Stimulated activated naive B cell treated with anti-CD40 and anti-IgM and Interleukin-4, amounts not matched to agents 10 μg/mL and 1 μg/mL and 100 μg/mL, for 72 hours (primary cell): Measurements from ENCODE around the gene AIFM2.
"Not testable (repeated sequence)": the region's sequence is repeated elsewhere in the genome, so short reads cannot be mapped to it uniquely, and the experiment has no call there.

Experiments
- ATAC-seq, 2 donors: fragments of 150-1000 bp; cut with Tn5 transposase; replicated peaks; 2 replicates each; pipeline ENCODE4 v1.10.0; 2021; ENCODE audit warnings: moderate library complexity in 1 of 2
- DNase-seq: peaks from one replicate; pipeline ENCODE4 v3.0.0; 2021
- H3K27ac Mint-ChIP-seq: one replicate; pipeline ENCODE4 v1.8.0; 2022; ENCODE audit warnings: mild to moderate bottlenecking, mixed read lengths
- H3K27me3 Mint-ChIP-seq, 2 donors: one replicate each; pipeline ENCODE4 v1.8.0; 2022; ENCODE audit warnings: mixed read lengths in 2 of 2
- H3K36me3 Mint-ChIP-seq, 2 donors: one replicate each; pipeline ENCODE4 v1.8.0; 2022; ENCODE audit warnings: mixed read lengths in 2 of 2, mild to moderate bottlenecking in 1 of 2
- H3K4me1 Mint-ChIP-seq, 2 donors: one replicate each; pipeline ENCODE4 v1.8.0; 2022; ENCODE audit warnings: mixed read lengths in 2 of 2, mild to moderate bottlenecking in 1 of 2
- H3K4me3 Mint-ChIP-seq, 2 donors: one replicate each; pipeline ENCODE4 v1.8.0; 2022; ENCODE audit warnings: mild to moderate bottlenecking in 2 of 2, mixed read lengths in 2 of 2, moderate library complexity in 1 of 2
- H3K9me3 Mint-ChIP-seq, 2 donors: one replicate each; pipeline ENCODE4 v1.8.0; 2022; ENCODE audit warnings: mixed read lengths in 2 of 2, mild to moderate bottlenecking in 1 of 2

Gene AIFM2

GRCh38 chr10:70132098-70133029 is at the start of gene AIFM2:
Gene AIFM2, minus strand, starts transcription at chr10:70132825. Its CDS starts 8,741 bp downstream, at chr10:70124084.
- H3K36me3 Mint-ChIP-seq, result peaks cover 15 to 19% of the 10 kb centered on the region in 2 donors
- DNase-seq (peak; percentile 24), ATAC-seq (peak; percentile 90 to 91)
- peaks cover 0 to 4% of the 10 kb centered on the region in 2 donors for H3K27me3 Mint-ChIP-seq
- H3K4me3 Mint-ChIP-seq, result peak within 1 kb of the TSS; percentile 85 to 97
- H3K27ac Mint-ChIP-seq, result peak within 1 kb of the TSS; percentile 97
- peaks cover 27 to 40% of the 10 kb centered on the region in 2 donors for H3K4me1 Mint-ChIP-seq
- H3K9me3 Mint-ChIP-seq, result no peaks in the 10 kb centered on the region

DNA sequence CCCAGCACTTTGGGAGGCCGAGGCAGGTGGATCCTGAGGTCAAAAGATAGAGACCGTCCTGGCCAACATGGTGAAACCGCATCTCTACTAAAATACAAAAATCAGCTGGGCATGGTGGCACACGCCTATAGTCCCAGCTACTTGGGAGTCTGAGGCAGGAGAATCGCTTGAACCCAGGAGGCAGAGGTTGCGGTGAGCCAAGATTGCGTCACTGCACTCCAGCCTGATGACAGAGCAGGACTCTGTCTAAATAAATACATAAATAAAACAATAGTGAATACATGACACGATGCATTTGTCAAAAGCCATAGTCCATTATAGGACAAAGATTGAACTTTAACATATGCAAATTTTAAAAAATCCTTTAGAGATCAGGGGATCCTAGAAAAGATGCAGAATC is 46.6 kb upstream of the AIFM2 start:
- H3K9me3 Mint-ChIP-seq, H3K36me3 Mint-ChIP-seq, H3K4me1 Mint-ChIP-seq, ATAC-seq, H3K27ac Mint-ChIP-seq, H3K4me3 Mint-ChIP-seq, DNase-seq: not testable (repeated sequence)
- H3K27me3 Mint-ChIP-seq, result peaks cover 18 to 38% of the 10 kb centered on the region in 2 donors

- Mint-ChIP-seq H3K4me3 (no peak overlapping the region), H3K36me3 (no peaks in the 10 kb centered on the region), H3K4me1 (peaks cover 4 to 9% of the 10 kb centered on the region in 2 donors), H3K27me3 (peaks cover 16 to 31% of the 10 kb centered on the region in 2 donors), H3K27ac (no peak overlapping the region), H3K9me3 (peaks cover 2 to 3% of the 10 kb centered on the region in 2 donors)
- DNase-seq (no peak), ATAC-seq (no peak)
Observed at GRCh38 chr10:70178139-70178725, 45.6 kb upstream of the AIFM2 start.

DNA sequence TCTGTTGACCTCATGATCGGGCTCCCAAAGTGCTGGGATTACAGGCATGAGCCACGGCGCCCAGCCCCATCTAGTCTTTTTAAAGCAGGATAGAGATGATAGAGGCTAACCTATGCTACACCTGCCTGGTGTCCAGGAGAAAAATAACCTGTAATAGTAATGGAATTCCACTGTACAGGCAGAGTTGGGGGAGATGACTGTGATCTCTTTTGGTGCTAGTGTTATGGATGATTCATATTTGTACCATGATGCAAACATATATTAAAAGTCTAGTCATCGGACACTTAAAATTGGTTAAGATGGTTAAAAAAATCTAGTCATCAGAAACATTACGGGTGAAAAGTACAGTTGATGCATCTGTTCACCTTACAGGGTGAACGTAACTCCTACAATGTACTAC is 43.8 kb upstream of the AIFM2 start:
- ATAC-seq (no peak), DNase-seq (no peak)
- Mint-ChIP-seq H3K9me3 (peaks cover 2 to 3% of the 10 kb centered on the region in 2 donors), H3K27me3 (peaks cover 13 to 27% of the 10 kb centered on the region in 2 donors), H3K27ac (no peak overlapping the region), H3K4me1 (peaks cover 3 to 9% of the 10 kb centered on the region in 2 donors), H3K4me3 (no peak overlapping the region), H3K36me3 (no peaks in the 10 kb centered on the region)

GRCh38 chr10:70175516-70175915 is 42.9 kb upstream of the AIFM2 start:
- no peak overlapping the region for H3K4me3 Mint-ChIP-seq
- peaks cover 5 to 9% of the 10 kb centered on the region in 2 donors for H3K4me1 Mint-ChIP-seq
- peaks cover 2 to 3% of the 10 kb centered on the region in 2 donors for H3K9me3 Mint-ChIP-seq
- no peak for ATAC-seq
- H3K27ac Mint-ChIP-seq, result no peak overlapping the region
- peaks cover 5 to 17% of the 10 kb centered on the region in 2 donors for H3K27me3 Mint-ChIP-seq
- no peaks in the 10 kb centered on the region for H3K36me3 Mint-ChIP-seq
- DNase-seq, result no peak

DNA sequence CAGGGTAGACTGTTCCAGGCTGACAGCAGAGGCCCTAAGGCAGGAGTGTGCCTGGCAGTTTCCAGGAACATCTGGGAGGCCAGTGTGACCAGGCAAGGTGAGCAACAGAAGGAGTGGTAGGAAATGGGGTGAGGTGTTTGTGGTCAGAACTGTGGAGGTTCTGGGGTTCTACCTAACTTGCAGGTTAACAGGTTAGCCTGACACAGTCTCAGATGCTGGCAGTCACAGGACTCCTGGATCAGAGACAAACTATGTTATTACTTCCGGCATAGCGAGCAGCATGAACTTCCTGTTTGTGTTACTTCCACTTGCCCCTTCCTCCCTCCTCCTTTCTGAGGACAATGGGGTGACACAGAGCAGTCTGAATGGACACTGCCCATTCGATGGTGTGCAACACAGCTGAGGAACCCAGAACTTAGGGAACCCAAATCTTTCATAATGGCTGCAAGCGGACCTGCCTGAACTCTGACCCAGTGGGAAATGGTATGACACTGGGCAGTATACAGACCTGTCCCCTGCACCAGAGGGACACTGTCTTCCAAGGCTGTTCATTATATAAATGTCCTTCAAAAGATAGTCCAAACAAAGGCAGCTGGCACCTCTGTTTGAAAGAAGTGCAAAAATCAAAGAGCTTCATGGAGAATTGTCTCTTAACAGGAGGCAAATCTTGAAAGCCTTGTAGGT is 41.6 kb upstream of the AIFM2 start:
- ATAC-seq, result no peak

DNA sequence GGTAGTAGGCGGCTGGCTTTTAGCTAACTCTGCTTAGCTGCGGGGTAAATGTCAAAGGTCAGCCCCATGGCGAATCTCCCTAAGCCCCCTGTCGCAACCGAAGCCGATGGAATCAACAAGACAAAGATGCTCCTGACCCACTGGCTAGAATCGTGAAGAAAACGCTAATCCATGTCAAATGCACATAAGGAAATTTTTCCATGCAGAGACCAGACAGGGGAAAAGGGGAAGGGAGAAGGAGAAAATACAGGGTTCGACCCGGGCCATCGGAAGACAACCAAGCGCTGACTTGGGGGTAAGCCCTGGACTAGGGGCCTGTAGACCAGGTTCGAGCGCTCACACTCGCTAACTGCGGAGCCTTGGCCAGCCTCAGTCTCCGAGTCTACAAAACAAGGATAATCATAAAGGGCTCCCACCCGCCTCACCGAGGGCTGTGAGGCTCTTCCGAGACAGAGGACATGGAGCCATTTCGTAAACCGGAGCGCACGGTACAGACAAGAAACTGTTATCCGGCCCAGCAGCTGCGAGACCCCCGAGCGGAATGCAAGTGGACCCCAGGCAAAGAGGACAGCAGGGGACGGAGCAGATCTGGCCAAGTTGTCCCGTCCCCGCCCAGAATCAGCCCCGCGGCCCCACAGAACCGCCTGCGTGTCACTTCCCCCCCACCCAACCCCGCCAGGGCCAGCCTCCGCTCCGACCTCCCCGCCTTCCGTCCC is 37.2 kb upstream of the AIFM2 start:
- Mint-ChIP-seq H3K27ac (peak overlapping the region; percentile 98), H3K9me3 (no peaks in the 10 kb centered on the region), H3K27me3 (no peaks in the 10 kb centered on the region), H3K4me3 (peak overlapping the region; percentile 94 to 96), H3K36me3 (peaks cover 5 to 17% of the 10 kb centered on the region in 2 donors), H3K4me1 (peaks cover 21 to 35% of the 10 kb centered on the region in 2 donors)
- peak; percentile 22 to 26 for ATAC-seq
- no peak for DNase-seq

More for the DNA sequence above, 41.6 kb upstream of the AIFM2 start:
- Mint-ChIP-seq H3K9me3 (no peaks in the 10 kb centered on the region), H3K27ac (peak overlapping the region; percentile 32), H3K4me1 (peaks cover 5 to 13% of the 10 kb centered on the region in 2 donors), H3K36me3 (no peaks in the 10 kb centered on the region), H3K27me3 (peaks cover 0 to 6% of the 10 kb centered on the region in 2 donors), H3K4me3 (no peak overlapping the region)
- DNase-seq, result no peak

DNA sequence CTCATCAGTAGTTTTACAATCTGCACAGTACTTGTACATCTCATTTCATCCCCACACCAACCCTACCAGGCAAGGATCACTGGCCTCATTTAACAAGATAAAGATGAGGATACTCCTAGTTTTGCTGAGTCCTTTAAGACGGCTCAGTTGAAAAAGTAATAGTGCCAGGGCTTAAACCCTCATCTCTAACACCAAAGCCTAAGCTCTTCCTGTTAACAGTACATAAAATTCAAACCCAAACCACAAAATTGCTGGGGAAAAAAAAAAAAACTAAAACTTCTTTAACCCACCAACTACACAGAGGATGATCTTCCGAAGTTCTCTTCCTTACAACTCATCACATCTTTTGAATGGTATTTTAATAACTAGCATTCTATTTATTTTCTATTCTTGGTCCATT is 36.4 kb upstream of the AIFM2 start:
- Mint-ChIP-seq H3K36me3 (peaks cover 5 to 17% of the 10 kb centered on the region in 2 donors), H3K9me3 (no peaks in the 10 kb centered on the region), H3K4me1 (peaks cover 22 to 34% of the 10 kb centered on the region in 2 donors), H3K4me3 (peak overlapping the region; percentile 94 to 96), H3K27me3 (no peaks in the 10 kb centered on the region), H3K27ac (peak overlapping the region; percentile 98)
- DNase-seq, result no peak
- no peak for ATAC-seq

DNA sequence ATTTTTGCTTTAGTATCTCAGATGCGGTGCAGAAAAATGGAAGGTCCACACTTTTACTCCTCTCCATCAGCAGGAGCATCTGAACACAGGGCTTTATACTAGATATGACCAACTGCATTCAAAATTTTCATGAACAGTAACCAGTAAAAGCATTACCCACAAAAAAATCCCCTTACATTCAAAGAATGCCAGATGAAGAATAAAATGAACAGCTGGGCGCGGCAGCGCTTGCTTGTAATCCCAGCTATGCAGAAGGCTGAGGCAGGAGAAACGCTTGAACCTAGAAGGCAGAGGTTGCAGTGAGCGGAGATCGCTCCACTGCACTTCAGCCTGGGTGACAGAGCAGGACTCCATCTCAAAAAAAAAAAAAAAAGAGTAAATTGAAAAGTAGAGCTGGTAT is 34.6 kb upstream of the AIFM2 start:
- H3K27me3 Mint-ChIP-seq, result no peaks in the 10 kb centered on the region
- H3K9me3 Mint-ChIP-seq, result no peaks in the 10 kb centered on the region
- H3K4me1 Mint-ChIP-seq, result peaks cover 29 to 48% of the 10 kb centered on the region in 2 donors
- ATAC-seq (no peak), DNase-seq (no peak)
- H3K36me3 Mint-ChIP-seq, result peaks cover 8 to 27% of the 10 kb centered on the region in 2 donors
- no peak overlapping the region for H3K4me3 Mint-ChIP-seq
- H3K27ac Mint-ChIP-seq, result peak overlapping the region; percentile 47

DNA sequence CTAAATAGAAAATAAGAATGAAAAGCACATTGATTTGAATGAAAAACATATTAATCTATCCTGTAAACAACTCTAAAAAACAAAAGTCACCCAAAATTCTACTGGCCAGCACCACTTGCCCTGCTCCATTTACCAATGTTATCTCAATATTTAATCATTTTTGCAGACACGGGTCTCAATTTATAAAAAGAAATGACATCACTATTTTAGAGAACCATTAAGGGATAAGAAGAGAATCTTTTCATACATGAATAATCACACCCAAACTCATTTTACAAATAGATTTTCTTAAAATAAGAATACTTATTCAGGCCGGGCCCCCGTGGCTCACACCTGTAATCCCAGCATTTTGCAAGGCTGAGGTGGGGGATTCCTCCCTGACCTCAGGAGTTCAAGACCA is 33.8 kb upstream of the AIFM2 start:
- Mint-ChIP-seq H3K36me3 (peaks cover 15 to 35% of the 10 kb centered on the region in 2 donors), H3K27ac (no peak overlapping the region), H3K27me3 (no peaks in the 10 kb centered on the region), H3K9me3 (no peaks in the 10 kb centered on the region), H3K4me3 (no peak overlapping the region), H3K4me1 (peaks cover 34 to 56% of the 10 kb centered on the region in 2 donors)
- no peak for ATAC-seq
- no peak for DNase-seq

DNA sequence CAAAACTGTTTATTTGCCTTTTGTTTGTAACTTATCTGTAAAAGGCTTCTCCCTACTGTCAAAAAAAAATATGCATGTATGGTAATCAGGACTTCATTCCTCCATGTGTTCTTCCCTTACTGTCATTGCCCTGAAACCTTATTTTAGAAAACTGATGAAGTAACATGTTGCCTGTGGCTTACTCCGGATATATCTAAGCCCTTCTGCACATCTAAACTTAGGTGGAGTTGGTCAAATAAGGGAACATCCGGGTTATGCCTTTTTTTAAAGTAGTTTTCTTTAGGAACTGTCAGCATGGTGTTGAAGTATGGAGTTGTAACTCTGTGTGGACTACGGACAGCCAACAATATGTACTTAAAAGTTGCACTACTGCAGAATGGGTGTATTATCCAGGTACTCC is 31.5 kb upstream of the AIFM2 start:
- H3K4me3 Mint-ChIP-seq, result no peak overlapping the region
- ATAC-seq (no peak), DNase-seq (no peak)
- no peaks in the 10 kb centered on the region for H3K9me3 Mint-ChIP-seq
- no peak overlapping the region for H3K27ac Mint-ChIP-seq
- no peaks in the 10 kb centered on the region for H3K27me3 Mint-ChIP-seq
- H3K4me1 Mint-ChIP-seq, result peaks cover 31 to 59% of the 10 kb centered on the region in 2 donors
- H3K36me3 Mint-ChIP-seq, result peaks cover 21 to 43% of the 10 kb centered on the region in 2 donors

DNA sequence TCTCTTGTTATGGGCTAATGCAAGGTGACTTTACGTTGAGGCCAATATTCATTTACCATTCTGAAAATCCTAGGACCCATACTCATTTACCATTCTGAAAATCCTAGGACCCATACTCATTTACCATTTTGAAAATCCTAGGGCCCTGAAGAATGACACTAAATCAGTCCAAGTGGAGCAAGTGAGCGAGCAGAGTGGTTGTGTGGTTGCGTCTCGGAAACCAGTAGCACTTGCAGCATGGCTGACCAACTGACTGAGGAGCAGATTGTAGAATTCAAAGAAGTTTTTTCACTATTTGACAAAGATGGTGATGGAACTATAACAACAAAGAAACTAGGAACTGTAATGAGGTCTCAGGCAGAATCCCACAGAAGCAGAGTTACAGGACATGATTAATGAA is 30.8 kb upstream of the AIFM2 start:
- Mint-ChIP-seq H3K9me3 (no peaks in the 10 kb centered on the region), H3K27me3 (no peaks in the 10 kb centered on the region), H3K4me3 (no peak overlapping the region), H3K36me3 (peaks cover 21 to 46% of the 10 kb centered on the region in 2 donors), H3K27ac (no peak overlapping the region), H3K4me1 (peaks cover 26 to 52% of the 10 kb centered on the region in 2 donors)
- ATAC-seq (no peak), DNase-seq (no peak)

DNA sequence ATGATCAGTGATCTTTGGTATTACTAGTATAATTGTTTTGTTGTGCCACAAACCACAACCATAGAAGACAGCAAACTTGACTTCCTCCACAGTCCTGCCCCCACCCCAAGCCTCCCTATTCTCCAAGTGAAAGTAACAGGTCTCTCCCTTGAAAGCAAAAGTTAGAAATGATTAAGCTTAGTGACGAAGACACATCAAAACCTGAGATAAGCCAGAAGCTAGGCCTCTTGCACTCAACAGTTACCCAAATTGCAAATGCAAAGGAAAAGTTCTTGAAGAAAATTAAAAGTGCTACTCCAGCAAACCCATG is 30.2 kb upstream of the AIFM2 start:
- DNase-seq (no peak), ATAC-seq (peak; percentile 60 to 68)
- peaks cover 21 to 44% of the 10 kb centered on the region in 2 donors for H3K36me3 Mint-ChIP-seq
- peaks cover 25 to 46% of the 10 kb centered on the region in 2 donors for H3K4me1 Mint-ChIP-seq
- peak overlapping the region; percentile 37 for H3K27ac Mint-ChIP-seq
- H3K27me3 Mint-ChIP-seq, result no peaks in the 10 kb centered on the region
- H3K9me3 Mint-ChIP-seq, result no peaks in the 10 kb centered on the region
- H3K4me3 Mint-ChIP-seq, result peak overlapping the region in 1 of 2 donors; percentile 11
